ENCODE data around the gene PRDM15. TPM values are rescaled to one million over a fixed set of nuclear protein-coding genes. Genes with fewer than 3 reads are reported as not detected.

Gene PRDM15
- total RNA-seq, 2 experiments from 2014 or later: 13.2 to 14.5 TPM

DNA sequence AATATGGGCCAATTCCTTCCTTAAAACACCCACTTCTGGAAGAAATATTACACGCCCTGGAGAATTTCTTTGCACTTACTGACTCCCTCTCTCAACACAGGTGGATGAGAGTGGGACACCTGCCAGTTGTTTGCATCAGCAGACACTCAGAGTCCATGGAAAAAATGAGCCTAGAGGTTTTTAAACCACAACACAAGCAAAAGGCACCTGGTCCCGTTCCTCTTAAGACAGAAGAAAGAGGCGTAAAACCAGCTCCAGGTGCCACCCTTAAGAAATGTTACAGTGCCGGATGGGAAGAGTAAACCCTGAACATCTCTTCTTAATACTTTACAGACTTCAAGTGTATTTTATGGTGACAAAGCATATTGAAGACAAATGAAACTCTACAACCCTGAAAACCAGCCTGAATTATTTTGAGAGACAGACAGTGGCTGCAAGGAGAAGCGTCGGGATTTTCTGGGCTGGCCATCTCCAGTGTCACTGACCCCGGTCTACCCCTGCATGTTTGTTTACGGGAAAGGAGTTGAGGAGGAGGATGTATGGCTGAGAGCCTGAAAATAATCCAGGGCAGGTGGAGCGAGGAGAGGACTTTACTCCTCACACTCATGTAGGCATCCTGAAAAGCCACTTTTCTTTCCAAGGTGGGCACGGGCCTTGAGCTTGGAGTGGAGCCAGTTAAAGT is 104.5 kb downstream of the PRDM15 start:
- no peaks in the 10 kb centered on the region for H3K9me3 Mint-ChIP-seq
- ChIA-PET POLR2A (no interaction called here), CTCF (interaction anchor here (1.8 kb wide), 1 partner anchor 42 kb away, joined by 4 read pairs; no protein-coding TSS in a partner anchor)
- H3K36me3 Mint-ChIP-seq (ENCODE audit: low read depth): no peaks in the 10 kb centered on the region
- peaks cover 2% of the 10 kb centered on the region for H3K4me1 Mint-ChIP-seq (ENCODE audit: low read depth)
- no peak for ATAC-seq
- peaks cover 52% of the 10 kb centered on the region for H3K27me3 Mint-ChIP-seq
- TF ChIP-seq, protein P1, sequence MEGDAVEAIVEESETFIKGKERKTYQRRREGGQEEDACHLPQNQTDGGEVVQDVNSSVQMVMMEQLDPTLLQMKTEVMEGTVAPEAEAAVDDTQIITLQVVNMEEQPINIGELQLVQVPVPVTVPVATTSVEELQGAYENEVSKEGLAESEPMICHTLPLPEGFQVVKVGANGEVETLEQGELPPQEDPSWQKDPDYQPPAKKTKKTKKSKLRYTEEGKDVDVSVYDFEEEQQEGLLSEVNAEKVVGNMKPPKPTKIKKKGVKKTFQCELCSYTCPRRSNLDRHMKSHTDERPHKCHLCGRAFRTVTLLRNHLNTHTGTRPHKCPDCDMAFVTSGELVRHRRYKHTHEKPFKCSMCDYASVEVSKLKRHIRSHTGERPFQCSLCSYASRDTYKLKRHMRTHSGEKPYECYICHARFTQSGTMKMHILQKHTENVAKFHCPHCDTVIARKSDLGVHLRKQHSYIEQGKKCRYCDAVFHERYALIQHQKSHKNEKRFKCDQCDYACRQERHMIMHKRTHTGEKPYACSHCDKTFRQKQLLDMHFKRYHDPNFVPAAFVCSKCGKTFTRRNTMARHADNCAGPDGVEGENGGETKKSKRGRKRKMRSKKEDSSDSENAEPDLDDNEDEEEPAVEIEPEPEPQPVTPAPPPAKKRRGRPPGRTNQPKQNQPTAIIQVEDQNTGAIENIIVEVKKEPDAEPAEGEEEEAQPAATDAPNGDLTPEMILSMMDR (IDR thresholded peaks at IDR 0.05): no peak
- no peak overlapping the region for H3K27ac Mint-ChIP-seq
- no peak for DNase-seq
- intact Hi-C loops (cut with micrococcal nuclease): no loop called here
- H3K4me3 Mint-ChIP-seq: no peak overlapping the region

DNA sequence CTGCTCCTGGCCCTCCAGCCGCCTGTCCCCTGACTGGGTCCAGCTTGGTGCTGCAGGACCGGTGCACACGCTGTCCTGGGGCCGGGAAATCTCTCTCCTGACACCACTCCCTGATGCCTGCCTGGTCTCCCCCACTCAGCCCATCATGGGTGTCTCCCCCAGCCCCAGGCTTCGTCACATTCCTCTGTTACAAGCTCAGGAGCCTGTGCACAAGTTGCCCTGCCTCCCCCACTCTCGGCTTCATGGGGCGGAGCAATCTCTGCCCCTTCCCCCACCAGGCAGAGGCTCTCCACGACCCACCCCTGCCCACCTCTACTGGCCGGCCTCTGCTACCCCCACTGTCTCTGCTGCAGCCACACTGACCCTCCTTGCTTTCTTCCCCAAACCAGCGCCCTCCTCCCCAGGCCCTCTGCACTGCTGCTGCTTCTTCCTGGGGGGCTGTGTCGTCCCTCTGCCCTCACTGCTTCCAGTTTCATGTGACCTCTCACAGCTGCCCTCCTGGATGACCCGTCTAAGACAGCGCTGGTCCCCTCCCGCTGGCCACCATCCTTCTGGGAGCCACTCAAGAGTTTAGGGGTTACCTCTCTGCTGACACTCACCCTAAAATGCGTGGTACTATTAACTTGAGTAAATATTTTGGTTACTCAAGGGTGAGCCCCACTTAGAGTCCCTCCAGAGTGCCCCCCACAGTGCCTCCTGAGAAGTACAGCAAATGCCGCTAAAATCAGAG is 106.6 kb downstream of the PRDM15 start:
- ChIA-PET CTCF (interaction anchor here (1.0 kb wide), 1 partner anchor 489 kb away, joined by 3 read pairs; no protein-coding TSS in a partner anchor), POLR2A (no interaction called here)
- peaks cover 15% of the 10 kb centered on the region for H3K4me1 Mint-ChIP-seq (ENCODE audit: low read depth)
- ATAC-seq (no peak), DNase-seq (no peak)
- no peaks in the 10 kb centered on the region for H3K9me3 Mint-ChIP-seq
- intact Hi-C loops (cut with micrococcal nuclease): no loop called here
- H3K4me3 Mint-ChIP-seq: no peak overlapping the region
- H3K36me3 Mint-ChIP-seq (ENCODE audit: low read depth): no peaks in the 10 kb centered on the region
- peaks cover 53% of the 10 kb centered on the region for H3K27me3 Mint-ChIP-seq
- no peak overlapping the region for H3K27ac Mint-ChIP-seq
- TF ChIP-seq, protein P1 (IDR thresholded peaks at IDR 0.05): no peak

DNA sequence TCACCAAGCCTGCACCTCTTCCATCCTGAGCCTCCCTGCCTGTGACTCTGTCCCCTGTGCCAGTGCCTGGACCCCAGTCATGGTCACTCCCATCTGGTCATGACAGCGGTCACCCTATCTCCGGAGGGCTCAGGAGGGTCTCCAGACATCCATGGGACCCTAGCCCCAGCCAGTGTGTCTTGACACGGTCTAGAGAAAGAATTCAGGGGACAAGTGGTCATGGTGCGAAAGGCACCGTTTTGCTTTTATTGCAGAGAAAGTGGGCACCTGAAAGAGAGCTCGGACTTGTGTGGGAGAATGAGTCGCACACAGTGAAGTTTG is 107.6 kb downstream of the PRDM15 start:
- ChIA-PET POLR2A (no interaction called here), CTCF (interaction anchor here (0.7 kb wide), 1 partner anchor 150 kb away, joined by 3 read pairs; no protein-coding TSS in a partner anchor)
- Mint-ChIP-seq H3K27me3 (peaks cover 55% of the 10 kb centered on the region), H3K36me3 (ENCODE audit: low read depth) (no peaks in the 10 kb centered on the region), H3K4me1 (ENCODE audit: low read depth) (peaks cover 21% of the 10 kb centered on the region), H3K4me3 (no peak overlapping the region), H3K27ac (no peak overlapping the region), H3K9me3 (no peaks in the 10 kb centered on the region)
- intact Hi-C loops (cut with micrococcal nuclease): no loop called here
- TF ChIP-seq, protein P1 (IDR thresholded peaks at IDR 0.05): no peak
- DNase-seq: no peak
- no peak for ATAC-seq

DNA sequence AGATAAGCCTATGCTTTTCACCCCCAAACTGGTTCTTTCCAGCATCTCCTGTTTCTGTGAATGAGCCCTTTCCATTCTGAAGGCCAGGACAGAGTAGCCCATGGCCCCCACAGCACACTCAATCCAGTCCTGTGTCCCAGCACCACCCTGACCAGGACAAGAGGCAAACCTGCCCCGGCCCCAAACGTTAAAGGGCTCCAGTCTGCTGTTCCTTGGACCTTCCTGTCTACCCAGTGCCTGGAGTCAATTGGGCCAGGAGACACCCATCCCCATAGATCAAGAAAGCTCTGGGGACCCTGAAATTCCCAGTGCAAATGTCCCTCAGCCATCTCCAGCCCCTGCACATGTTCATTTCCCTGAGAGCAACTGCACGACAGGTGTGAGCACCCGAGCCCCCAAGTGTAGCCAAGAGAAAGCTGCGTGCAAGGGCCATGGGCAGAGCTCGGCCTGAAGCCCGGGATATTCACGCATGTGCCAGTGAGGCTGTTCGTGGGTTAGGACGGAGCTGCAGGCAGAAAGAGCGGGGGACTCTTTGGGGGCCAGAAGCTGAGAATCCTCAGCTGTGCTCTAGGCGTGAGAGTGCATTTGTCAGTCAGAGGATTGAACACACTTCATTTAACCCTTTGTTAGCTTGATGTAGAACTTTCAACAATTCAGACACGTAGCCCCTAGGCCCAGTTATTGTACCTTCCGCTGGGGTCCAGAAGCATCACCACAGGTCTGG is 108.1 kb downstream of the PRDM15 start:
- TF ChIP-seq, protein P1 (IDR thresholded peaks at IDR 0.05): no peak
- ChIA-PET POLR2A (no interaction called here), CTCF (interaction anchor here (0.6 kb wide), 1 partner anchor 209 kb away, joined by 3 read pairs; no protein-coding TSS in a partner anchor)
- peaks cover 21% of the 10 kb centered on the region for H3K4me1 Mint-ChIP-seq (ENCODE audit: low read depth)
- no peak overlapping the region for H3K27ac Mint-ChIP-seq
- no peaks in the 10 kb centered on the region for H3K36me3 Mint-ChIP-seq (ENCODE audit: low read depth)
- intact Hi-C loops (cut with micrococcal nuclease): no loop called here
- peaks cover 55% of the 10 kb centered on the region for H3K27me3 Mint-ChIP-seq
- H3K4me3 Mint-ChIP-seq: no peak overlapping the region
- DNase-seq: no peak
- H3K9me3 Mint-ChIP-seq: no peaks in the 10 kb centered on the region
- no peak for ATAC-seq
